Right kidney (tissue), 9 donors: ENCODE measurements around the gene DOK1.

Source experiments
- DNase-seq: peaks from one replicate; pipeline ENCODE4 v3.0.0-alpha.2; 2016
- long read RNA-seq, 8 donors: transcript quantifications; one replicate each; lab custom pipeline, GENCODE V29; 2026

DOK1 gene
- long read RNA-seq, donor 1, partial matches to known transcripts, result 0 of 5 reads
- long read RNA-seq, donor 1, other reads (novel, unspliced or antisense), result 0 of 5 reads
- long read RNA-seq, donor 2, partial matches to known transcripts, result 0 of 5 reads
- long read RNA-seq, donor 2, other reads (novel, unspliced or antisense), result 0 of 5 reads
- long read RNA-seq, donor 3, partial matches to known transcripts, result 0 of 2 reads
- long read RNA-seq, donor 3, other reads (novel, unspliced or antisense), result 0 of 2 reads
- long read RNA-seq, donor 4, partial matches to known transcripts, result 0 of 6 reads
- long read RNA-seq, donor 4, other reads (novel, unspliced or antisense), result 0 of 6 reads
- long read RNA-seq, donor 5, partial matches to known transcripts, result 0 of 4 reads
- long read RNA-seq, donor 5, other reads (novel, unspliced or antisense), result 0 of 4 reads
- long read RNA-seq, donor 6, partial matches to known transcripts, result 0 of 2 reads
- long read RNA-seq, donor 6, other reads (novel, unspliced or antisense), result 0 of 2 reads
- long read RNA-seq, donor 7, partial matches to known transcripts, result 7 of 13 reads
- long read RNA-seq, donor 7, other reads (novel, unspliced or antisense), result 0 of 13 reads
- long read RNA-seq, donor 8, partial matches to known transcripts, result 0 of 3 reads
- long read RNA-seq, donor 8, other reads (novel, unspliced or antisense), result 0 of 3 reads

GRCh38 chr2:74553892-74554819 is at the start of gene DOK1, which contains the start of gene LOXL3:
Gene DOK1 (plus strand): TSS chr2:74554720. CDS start chr2:74554755, 35 bp downstream.
Gene LOXL3 (minus strand): TSS chr2:74553942. CDS start chr2:74552634, 1,308 bp downstream.
- DNase-seq, result peak; percentile 94

DNA sequence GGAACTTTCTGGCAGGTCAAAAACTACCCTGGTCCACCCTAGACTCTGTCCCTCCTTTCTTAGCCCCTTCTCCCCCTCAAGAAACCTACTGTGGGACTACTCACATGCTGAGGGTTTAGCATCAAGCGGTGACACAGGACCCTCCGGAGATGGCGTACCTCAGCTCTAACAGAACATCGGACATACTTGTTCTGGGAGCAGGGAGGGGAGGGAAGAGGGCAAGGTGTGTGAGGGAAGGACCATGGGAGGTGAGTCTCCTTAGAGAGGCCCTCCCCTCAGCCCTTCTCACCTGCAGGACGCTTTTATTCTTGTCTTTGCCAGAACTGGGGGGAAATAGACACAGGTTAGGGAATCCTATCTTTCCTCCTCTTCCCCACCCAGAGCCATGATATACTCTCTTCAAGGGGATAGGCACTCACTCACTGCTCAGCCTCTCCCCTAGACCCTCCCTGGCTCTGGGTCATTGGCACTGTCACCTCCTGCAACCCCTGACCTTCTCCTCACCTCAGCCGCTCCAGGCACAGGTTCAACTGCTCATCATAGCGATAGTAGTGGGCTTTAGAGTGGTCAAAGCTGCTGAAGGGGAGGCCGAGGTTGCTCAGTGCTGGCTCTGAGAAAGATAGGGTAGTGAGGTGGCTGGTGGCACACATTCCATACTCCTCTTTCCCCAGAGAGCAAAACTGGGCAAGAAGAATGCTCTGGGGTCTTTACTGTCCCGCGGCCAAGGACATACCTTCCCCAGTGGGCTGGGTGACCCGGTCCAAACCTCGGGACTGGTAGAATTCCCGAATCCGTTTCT is 48.9 kb upstream of the DOK1 start:
- DNase-seq, result no peak

DNA sequence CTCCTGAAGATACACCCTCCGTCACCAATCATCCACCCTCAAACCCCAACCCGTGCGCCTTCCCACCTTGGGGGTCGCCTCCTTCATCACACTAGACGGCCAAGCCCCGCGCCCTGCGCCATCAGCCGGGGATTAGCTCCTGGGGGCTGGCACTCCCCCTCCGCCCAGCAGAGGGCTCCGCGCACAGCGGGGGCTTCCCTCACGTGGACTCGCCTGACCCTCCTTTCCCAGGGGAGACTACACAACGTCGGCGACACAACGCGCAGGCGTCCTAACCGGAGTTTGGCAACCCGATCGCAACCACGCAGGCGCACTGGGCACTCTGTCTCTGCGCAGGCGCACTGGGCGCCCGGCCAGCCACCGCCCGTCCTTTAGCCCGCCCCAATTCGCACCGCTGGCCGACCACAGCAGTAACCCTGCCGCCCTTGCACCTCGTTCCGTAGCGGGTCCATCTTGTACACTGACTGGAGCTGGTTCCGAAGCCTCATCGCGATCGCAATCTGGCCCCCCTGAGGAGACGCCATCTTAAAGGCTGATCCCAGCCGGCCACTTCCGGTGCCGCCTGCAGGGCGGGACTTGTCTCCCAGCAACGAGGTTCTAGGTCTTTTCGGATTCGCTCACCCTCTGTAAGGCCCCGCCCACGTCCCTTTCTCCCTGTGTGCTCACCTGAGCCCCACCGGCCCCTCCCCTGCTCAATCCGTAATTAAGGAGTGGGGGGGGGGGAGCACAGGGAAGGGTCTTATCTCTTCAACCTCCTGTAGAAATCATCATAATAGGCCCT is 47.2 kb upstream of the DOK1 start, which contains the start of gene PCGF1:
Gene PCGF1 (minus strand): TSS at position 551 of the 781 bp plus-strand sequence. CDS start 27 bp downstream, at position 524.
- peak; percentile 100 for DNase-seq

DNA sequence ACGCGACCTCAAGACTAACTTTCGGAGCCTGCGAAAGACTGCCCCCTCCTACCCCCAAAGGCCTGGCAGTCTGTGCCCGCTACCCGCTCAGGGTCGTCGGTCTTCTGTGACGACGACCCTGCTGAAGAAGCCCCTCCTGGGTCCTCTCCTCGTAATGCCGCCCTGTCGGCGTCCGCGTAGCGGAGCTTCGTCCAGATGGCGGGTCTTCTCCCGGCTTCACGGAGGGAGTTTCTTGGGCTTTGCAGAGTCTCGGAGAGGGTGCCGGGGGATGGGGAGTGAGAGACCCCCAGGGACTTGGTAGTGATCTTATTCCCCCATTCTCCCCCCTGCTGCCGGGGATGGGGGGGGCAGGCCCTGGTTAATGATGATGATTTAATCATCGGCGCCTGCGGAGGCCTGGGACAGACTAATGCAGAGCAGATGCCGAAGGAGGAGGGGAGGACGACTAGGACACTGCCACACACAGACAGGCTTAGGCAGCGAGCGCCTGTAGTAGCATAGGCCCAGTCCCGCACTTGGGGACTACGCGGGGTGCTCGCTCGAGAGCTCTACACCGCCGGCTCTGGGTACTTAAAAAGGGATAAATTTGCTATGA is 46.5 kb upstream of the DOK1 start:
- DNase-seq, result peak; percentile 87

DNA sequence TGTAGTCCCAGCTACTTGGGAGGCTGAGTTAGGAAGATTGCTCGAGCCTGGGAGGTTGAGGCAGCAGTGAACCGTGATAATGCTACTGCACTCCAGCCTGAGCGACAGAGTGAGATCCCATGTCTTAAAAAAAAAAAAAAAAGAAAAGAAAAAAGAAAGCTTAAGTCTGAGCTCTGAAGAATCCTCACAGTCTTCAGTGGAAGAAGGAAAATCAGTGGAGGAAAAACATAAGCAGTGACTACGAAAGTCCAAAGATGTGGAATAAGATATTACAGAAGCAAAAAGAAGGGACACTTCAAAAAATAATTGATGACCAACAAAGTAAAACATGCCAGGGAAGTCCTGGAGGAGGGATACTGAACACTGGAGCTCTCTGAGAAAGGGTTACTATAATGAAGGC is 44.2 kb upstream of the DOK1 start:
- DNase-seq, result no peak

DNA sequence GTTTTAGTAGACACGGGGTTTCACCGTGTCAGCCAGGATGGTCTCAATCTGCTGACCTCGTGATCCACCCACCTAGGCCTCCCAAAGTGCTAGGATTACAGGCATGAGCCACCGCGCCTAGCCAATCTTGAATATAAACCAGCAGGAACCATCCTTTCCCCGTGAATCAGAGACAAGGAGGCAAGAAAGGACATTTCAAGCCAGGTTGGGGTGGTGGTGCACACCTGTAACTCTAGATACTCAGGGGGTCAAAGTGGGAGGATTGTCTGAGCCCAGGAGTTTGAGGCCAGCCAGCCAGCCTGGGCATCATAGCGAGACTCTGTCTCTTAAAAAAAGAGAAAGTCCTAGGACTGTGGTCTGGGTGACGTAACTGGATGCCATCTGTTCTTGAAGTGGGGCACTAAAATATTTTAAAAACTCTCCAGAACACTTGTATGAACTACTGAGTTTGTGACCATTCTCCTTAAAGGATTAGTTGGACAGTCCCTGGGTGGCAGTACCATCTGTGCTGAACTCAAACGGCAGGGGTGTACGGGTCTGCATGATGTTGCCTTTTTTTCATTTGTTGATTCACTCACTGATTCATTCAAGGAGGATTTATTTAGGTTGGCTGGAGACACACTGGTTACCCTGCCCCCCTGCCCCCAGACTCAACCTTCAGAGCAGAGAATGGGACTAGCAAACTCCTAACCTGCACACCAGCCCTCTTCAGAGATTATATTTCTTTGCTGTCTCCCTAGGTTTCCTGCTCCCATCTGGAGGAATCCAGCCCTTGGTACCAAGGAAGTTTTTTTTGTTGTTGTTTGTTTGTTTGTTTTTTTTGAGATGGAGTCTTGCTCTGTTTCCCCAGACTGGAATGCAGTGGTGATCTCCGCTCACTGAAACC is 43.2 kb upstream of the DOK1 start:
- no peak for DNase-seq

DNA sequence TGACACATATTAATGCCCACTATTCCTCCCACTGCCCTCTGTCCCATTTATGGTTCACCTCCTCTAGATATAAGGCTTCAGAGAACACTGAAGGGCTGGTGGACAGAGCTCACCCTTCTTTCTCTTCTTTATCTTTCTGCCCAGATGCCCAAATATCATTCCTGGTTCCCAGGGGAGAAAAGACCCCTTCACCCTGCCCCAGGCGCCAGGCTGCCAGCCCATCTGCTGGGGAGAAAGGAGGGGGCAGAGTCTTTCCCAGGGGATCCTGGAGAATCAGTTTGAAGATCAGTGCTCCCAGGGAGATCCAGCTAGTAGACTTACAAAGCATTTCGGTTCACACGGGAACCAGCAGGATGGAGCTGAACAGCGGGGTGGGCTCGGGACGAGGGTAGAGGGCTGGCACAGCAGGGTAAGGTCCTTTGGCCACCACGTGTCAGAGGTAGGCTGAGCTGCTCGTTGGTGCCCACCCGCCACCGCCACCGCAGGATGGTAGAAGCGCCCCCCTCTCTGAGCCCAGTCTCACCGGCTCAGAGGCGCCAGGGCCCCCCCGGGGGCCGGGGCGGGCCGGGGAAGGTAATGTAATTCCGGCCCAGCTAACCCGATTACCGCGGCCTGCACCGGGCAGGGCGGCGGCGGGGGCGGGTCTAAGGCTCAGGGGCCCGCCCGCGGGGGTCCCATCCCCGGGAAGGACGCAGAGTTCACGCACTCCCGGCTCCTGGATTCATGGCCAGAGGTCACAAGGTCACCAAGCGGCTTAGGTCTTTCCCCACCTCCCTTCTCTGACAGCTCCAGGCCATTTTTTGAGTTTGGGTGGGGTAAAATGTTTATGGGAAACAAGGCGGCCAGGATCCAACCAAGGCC is 41.5 kb upstream of the DOK1 start:
- DNase-seq, result no peak

DNA sequence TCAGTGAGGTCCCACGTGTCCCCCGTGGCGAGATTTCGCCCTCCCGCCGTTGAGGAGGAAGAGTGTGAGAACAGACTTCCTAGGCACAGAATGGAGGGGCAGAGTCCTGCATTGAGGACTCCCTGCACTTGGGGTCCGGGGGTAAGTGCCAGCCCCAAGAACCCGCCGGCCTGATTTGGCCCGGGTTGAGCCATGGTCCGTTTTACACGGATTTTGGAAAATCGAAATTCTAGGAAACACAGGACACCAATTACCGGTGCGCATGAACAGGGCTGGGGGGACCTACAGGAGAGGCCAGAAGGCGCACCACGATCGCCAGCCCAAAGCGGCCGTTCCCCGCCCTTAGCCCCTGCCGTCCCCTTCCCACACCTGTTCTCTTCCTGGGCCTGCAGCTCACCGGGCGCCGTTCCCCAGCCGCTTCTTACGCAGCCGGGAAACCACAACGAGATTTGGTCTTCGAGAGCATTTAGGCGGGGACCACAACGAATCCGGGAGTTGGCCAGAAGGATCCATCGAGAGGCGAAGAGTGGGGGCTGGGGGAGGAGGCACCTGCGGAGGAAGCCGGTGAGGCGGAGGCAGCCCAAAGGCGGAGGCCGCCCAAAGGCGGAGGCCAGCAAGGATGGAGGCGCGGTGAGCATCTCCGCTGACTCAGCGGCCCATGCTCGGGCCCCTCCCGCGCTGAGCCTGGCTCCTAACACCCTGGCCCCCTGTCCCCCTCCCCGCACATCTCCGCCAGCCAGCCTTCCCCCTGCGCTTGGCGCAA is 40.7 kb upstream of the DOK1 start:
- peak; percentile 74 for DNase-seq

DNA sequence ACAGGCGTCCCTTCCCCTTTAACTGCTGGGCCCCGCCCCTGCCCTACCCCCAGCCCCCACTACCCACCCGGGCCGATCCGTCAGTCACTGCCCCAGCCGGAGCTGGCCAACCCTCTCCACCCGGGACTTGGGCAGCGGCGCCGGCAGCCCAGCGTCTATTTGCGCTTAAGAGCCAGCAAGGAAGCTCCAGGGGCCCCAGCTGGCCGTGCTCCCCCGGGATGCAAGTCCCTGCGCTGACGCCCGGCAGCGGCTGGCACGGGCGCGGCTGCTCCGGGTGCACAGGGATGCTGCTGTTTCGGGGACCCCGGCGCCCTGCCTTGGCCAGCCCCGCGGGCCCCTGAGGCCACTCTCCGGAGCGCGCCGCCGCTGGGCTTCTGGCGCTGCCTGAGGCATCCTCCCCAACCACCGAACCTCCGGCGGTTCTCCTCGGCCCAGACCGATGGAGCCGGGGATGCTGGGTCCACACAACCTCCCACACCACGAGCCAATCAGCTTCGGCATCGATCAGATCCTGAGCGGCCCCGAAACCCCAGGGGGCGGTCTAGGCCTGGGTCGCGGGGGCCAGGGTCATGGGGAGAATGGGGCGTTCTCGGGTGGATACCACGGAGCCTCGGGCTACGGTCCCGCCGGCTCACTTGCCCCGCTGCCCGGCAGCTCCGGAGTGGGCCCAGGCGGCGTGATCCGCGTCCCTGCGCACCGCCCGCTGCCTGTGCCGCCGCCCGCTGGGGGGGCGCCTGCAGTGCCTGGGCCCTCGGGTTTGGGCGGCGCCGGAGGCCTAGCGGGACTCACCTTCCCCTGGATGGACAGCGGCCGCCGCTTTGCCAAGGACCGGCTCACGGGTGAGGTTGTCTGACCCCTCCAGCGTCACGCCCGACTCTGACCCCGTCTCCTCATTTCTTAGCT is 39.9 kb upstream of the DOK1 start, which contains the start of gene TLX2:
Gene TLX2 (plus strand): TSS at position 83 of the 903 bp plus-strand sequence. CDS start 357 bp downstream, at position 440.
- peak; percentile 70 for DNase-seq

- DNase-seq, result no peak
Observed at GRCh38 chr2:74515271-74515980, 39.1 kb upstream of the DOK1 start.

- peak; percentile 81 for DNase-seq
Observed at GRCh38 chr2:74515981-74516633, 38.4 kb upstream of the DOK1 start.

GRCh38 chr2:74516650-74517049 is 37.9 kb upstream of the DOK1 start:
- no peak for DNase-seq

DNA sequence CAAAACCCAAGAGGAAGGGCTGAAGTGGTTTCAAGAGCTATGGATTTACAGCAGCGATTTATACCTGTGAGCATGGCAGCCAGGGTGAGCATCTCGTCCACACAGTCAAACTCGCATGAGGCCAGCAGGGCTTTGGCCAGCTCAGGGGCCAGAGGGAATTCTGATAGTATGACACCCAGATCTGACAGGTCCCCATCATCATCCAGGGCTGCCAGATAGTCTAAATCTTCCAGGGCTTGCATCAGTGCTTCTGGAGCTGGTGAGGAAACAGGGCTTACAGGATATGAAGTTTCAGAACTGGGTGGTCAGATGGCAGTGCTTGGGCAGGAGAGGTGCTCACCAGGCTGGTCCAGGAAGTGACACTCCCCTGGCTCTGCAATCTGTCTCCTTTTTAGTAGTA is 32.0 kb upstream of the DOK1 start:
- DNase-seq, result no peak

DNA sequence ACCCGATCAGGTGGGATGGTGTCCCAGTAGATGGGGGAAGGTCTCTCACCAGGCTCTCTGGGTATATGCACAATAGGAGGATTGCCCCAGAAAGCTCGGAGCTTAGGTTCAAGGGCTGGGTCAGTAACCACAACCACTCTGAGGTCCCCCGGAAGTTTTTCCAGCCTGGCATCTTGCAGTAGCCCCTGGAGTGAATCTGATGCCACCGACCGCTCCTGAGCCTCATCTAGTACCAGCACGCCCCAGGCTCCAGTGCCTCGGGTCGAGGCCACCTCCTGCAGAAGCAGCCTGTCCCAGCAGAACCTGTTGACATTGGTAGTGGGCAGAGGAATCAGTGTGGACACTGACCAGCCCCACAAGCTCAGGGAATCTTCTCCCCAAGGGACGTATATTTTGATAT is 30.5 kb upstream of the DOK1 start:
- DNase-seq, result no peak
